Testis (tissue), 2 donors: ENCODE results near the gene LRMDA.

Source experiments
- POLR2A ChIP-seq: fragments of 450-650 bp; IDR thresholded peaks from one replicate; pipeline ENCODE4 v1.6.1; 2017; ENCODE audit warnings: antibody characterized with exemption, mild to moderate bottlenecking, moderate library complexity
- TF ChIP-seq, protein P1 (sequence below), 3 experiments: fragments of 450-650 bp in 2 of 3; fragments of 200-600 bp in 1 of 3; sonication (generic) in 1 of 3; IDR thresholded peaks; one replicate each; pipeline ENCODE4 v1.5.1; 2016 to 2019; ENCODE audit warnings: antibody characterized with exemption in 3 of 3, mild to moderate bottlenecking in 2 of 3, moderate library complexity in 1 of 3

DNA sequence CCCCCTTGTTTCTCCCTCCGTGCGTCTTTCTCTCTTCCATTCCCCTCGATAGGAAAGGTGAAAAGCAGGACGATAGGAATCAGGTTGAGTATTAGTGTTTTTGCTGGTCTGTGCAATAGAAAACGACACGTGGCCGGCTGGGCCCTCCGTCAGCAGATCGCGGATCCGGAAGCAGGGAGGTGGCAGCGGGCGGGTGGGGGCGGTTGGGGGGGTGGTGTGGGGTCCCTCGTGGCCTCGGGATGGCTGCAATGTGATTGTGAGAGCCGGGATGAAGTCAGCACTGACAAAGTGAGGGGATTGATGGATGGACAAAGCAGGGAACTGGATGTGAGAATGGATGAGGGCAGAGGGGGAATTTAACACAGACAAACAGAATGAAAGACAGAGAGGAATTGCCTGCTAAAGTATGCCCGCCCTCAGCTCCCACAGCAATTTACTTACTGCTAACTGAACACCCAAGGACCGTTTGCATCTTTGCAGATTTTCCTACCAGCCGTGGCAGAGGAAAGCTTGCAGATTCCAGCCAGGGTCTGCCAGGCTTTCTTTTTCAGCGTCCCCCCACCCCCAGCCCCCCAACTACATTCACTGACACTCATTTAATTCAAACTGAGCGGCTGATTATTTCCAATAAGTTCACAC lies 280.9 kb downstream of the LRMDA start:
- TF ChIP-seq, protein P1, sequence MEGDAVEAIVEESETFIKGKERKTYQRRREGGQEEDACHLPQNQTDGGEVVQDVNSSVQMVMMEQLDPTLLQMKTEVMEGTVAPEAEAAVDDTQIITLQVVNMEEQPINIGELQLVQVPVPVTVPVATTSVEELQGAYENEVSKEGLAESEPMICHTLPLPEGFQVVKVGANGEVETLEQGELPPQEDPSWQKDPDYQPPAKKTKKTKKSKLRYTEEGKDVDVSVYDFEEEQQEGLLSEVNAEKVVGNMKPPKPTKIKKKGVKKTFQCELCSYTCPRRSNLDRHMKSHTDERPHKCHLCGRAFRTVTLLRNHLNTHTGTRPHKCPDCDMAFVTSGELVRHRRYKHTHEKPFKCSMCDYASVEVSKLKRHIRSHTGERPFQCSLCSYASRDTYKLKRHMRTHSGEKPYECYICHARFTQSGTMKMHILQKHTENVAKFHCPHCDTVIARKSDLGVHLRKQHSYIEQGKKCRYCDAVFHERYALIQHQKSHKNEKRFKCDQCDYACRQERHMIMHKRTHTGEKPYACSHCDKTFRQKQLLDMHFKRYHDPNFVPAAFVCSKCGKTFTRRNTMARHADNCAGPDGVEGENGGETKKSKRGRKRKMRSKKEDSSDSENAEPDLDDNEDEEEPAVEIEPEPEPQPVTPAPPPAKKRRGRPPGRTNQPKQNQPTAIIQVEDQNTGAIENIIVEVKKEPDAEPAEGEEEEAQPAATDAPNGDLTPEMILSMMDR (IDR thresholded peaks at IDR 0.05) = no peak
- no peak for TF ChIP-seq POLR2A
